Keratinocyte (primary cell): ENCODE measurements around the gene MS4A4A.

Experiments
- EZH2 ChIP-seq: IDR thresholded peaks from one replicate; pipeline ENCODE4 v1.6.1; 2012; ENCODE audit warnings: inconsistent platforms, mild to moderate bottlenecking, low read length, moderate library complexity
- TF ChIP-seq, protein P1 (sequence below), 3 experiments: IDR thresholded peaks in 1 of 3; conservative IDR thresholded peaks in 1 of 3; optimal IDR thresholded peaks in 1 of 3; 2 replicates in 2 of 3; 3 replicates in 1 of 3; pipeline versions ENCODE3 to v1.5.1; 2011; ENCODE audit warnings: low read length in 3 of 3, mild to moderate bottlenecking in 3 of 3, moderate library complexity in 2 of 3, control low read depth in 1 of 3, inconsistent platforms in 1 of 3; ENCODE audit not compliant: insufficient read depth in 2 of 3; ENCODE audit errors: extremely low read depth in 1 of 3

DNA sequence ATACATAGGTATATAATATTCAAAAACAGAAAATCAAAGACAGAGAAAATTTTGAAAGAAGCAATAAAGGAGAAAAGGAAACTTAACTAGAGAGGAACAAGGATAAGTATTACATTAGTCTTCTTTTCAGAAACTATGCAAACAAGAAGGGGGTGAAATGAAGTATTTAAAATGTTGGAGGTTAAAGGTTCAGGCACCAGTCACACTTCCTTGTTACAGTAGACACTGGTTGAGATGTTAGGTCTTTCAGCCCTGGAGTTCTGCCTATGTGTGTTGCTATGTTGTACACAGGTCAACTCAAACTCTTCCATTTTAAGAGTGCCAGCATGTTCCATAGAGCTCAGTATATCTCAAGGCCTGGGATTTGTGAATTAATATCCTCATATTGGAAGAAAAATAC, 6.0 kb upstream of the MS4A4A start:
- TF ChIP-seq, protein P1, sequence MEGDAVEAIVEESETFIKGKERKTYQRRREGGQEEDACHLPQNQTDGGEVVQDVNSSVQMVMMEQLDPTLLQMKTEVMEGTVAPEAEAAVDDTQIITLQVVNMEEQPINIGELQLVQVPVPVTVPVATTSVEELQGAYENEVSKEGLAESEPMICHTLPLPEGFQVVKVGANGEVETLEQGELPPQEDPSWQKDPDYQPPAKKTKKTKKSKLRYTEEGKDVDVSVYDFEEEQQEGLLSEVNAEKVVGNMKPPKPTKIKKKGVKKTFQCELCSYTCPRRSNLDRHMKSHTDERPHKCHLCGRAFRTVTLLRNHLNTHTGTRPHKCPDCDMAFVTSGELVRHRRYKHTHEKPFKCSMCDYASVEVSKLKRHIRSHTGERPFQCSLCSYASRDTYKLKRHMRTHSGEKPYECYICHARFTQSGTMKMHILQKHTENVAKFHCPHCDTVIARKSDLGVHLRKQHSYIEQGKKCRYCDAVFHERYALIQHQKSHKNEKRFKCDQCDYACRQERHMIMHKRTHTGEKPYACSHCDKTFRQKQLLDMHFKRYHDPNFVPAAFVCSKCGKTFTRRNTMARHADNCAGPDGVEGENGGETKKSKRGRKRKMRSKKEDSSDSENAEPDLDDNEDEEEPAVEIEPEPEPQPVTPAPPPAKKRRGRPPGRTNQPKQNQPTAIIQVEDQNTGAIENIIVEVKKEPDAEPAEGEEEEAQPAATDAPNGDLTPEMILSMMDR (optimal IDR thresholded peaks at IDR 0.05 in 1 of 3, IDR thresholded peaks at IDR 0.05 in 1 of 3, conservative IDR thresholded peaks at IDR 0.05 in 1 of 3; ENCODE audit: extremely low read depth in 1 of 3, insufficient read depth in 2 of 3, low read length in 3 of 3), result no peak
- TF ChIP-seq EZH2, result no peak
